PC-3 (cell line): ENCODE measurements around the gene UBE2E2.

ENCODE experiments used
- EZH2 ChIP-seq: fragments of 300-600 bp; sonication (generic); IDR thresholded peaks from one replicate; pipeline ENCODE4 v1.6.1; 2017; ENCODE audit warnings: antibody characterized with exemption, mild to moderate bottlenecking, low read length; ENCODE audit not compliant: unreplicated experiment
- EZH2phosphoT487 ChIP-seq: fragments of 300-600 bp; sonication (generic); IDR thresholded peaks from 2 replicates; pipeline ENCODE4 v1.6.1; 2018; ENCODE audit warnings: mild to moderate bottlenecking, antibody characterized with exemption, low read length, borderline replicate concordance
- TF ChIP-seq, protein P1 (sequence below): fragments of 300-600 bp; sonication (generic); conservative IDR thresholded peaks from 2 replicates; pipeline ENCODE4 v1.5.1; 2017; ENCODE audit warnings: antibody characterized with exemption, low read depth, mild to moderate bottlenecking, low read length

DNA sequence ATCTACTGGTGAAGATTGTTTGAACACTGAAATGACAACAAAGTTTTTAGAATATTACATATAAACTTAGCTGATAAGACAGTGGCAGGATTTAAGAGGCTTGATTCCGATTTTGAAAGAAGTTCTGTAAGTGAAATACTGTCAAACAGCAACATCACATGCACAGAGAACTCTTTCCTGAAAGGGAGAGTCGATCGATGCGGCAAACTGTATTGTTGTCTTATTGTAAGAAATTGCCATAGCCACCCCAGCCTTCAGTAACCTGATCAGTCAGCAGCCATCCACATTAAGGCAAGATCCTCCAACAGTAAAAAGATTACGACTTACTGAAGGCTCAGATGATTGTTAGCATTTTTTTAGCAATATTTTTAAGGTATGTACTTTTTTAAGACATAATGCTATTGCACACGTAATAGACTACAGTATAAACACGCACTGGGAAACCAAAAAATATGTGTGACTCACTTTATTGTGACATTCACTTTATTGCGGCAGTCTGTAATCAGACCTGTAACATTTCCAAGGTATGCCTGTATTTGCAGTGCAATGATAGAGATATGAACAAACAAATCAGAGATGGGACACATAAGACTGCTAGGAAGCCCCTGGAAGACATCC, 377.1 kb downstream of the UBE2E2 start:
- TF ChIP-seq, protein P1, sequence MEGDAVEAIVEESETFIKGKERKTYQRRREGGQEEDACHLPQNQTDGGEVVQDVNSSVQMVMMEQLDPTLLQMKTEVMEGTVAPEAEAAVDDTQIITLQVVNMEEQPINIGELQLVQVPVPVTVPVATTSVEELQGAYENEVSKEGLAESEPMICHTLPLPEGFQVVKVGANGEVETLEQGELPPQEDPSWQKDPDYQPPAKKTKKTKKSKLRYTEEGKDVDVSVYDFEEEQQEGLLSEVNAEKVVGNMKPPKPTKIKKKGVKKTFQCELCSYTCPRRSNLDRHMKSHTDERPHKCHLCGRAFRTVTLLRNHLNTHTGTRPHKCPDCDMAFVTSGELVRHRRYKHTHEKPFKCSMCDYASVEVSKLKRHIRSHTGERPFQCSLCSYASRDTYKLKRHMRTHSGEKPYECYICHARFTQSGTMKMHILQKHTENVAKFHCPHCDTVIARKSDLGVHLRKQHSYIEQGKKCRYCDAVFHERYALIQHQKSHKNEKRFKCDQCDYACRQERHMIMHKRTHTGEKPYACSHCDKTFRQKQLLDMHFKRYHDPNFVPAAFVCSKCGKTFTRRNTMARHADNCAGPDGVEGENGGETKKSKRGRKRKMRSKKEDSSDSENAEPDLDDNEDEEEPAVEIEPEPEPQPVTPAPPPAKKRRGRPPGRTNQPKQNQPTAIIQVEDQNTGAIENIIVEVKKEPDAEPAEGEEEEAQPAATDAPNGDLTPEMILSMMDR, result no peak
- TF ChIP-seq EZH2, result no peak
- no peak for TF ChIP-seq EZH2phosphoT487
